OCI-LY7 (cell line): ENCODE results near the gene GATA2. TPM values are rescaled to one million over a fixed set of nuclear protein-coding genes. Genes with fewer than 3 reads are reported as not detected.

Experiments used
- BruUV-seq: library from RNA; stranded (reverse); fragments of 400-500 nt; replicated peaks from 2 replicates; lab custom pipeline; 2021; lab: Mats Ljungman, UMichigan
- CTCF ChIA-PET: fragments of 300-600 bp; sonication (Branson Sonifier 250); formaldehyde crosslinking; loops from one replicate; lab custom pipeline; 2022; ENCODE audit warnings: antibody characterized with exemption; ENCODE audit not compliant: unreplicated experiment; lab: Charles Lee
- POLR2A ChIA-PET: fragments of 300-600 bp; sonication (Branson Sonifier 250); formaldehyde crosslinking; loops from one replicate; lab custom pipeline; 2022; ENCODE audit warnings: antibody characterized with exemption; lab: Charles Lee
- DNase-seq: peaks from one replicate; pipeline ENCODE4 v3.0.0-alpha.2; 2015; ENCODE audit warnings: low spot score
- H2AFZ ChIP-seq: fragments of 200-600 bp; sonication (generic), shearing (Covaris generic); 2 replicates; pipeline ENCODE4 v1.6.1; 2014; ENCODE audit warnings: mild to moderate bottlenecking, antibody characterized with exemption, low read length, moderate library complexity
- H3K27ac ChIP-seq: fragments of 200-600 bp; sonication (generic); 2 replicates; pipeline ENCODE4 v1.5.1; 2014; ENCODE audit warnings: mixed run types, low read depth, mild to moderate bottlenecking, moderate library complexity, low read length, inconsistent platforms; ENCODE audit not compliant: poor library complexity, severe bottlenecking
- H3K36me3 ChIP-seq: fragments of 200-600 bp; sonication (generic); 2 replicates; pipeline ENCODE4 v1.6.1; 2014; ENCODE audit warnings: mild to moderate bottlenecking, antibody characterized with exemption, low read length, moderate library complexity, mixed read lengths; ENCODE audit not compliant: insufficient read depth
- H3K4me1 ChIP-seq: fragments of 200-600 bp; sonication (generic); 2 replicates; pipeline ENCODE4 v1.5.1; 2014; ENCODE audit warnings: mild to moderate bottlenecking, low read length; ENCODE audit not compliant: insufficient read depth, poor library complexity, severe bottlenecking
- H3K4me2 ChIP-seq: fragments of 200-600 bp; sonication (generic); 2 replicates; pipeline ENCODE4 v1.6.1; 2014; ENCODE audit warnings: mild to moderate bottlenecking, low read length
- H3K4me3 ChIP-seq: fragments of 200-600 bp; sonication (generic); 2 replicates; pipeline ENCODE4 v1.5.1; 2014; ENCODE audit warnings: mild to moderate bottlenecking, low read depth, low read length; ENCODE audit not compliant: poor library complexity, severe bottlenecking
- H3K79me2 ChIP-seq: fragments of 200-600 bp; sonication (generic); 2 replicates; pipeline ENCODE4 v1.6.1; 2016; ENCODE audit warnings: low read depth, mild to moderate bottlenecking, low read length, moderate library complexity, mixed read lengths; ENCODE audit not compliant: insufficient read depth
- H3K9me2 ChIP-seq: fragments of 200-600 bp; sonication (generic); 2 replicates; pipeline ENCODE4 v1.6.1; 2016; ENCODE audit warnings: mild to moderate bottlenecking, low read length, mixed read lengths; ENCODE audit not compliant: insufficient read depth
- H3K9me3 ChIP-seq: fragments of 200-600 bp; sonication (generic); 2 replicates; pipeline ENCODE4 v1.6.1; 2014; ENCODE audit warnings: mild to moderate bottlenecking, mixed run types, low read length, mixed read lengths
- H4K20me1 ChIP-seq: fragments of 200-600 bp; sonication (generic); 2 replicates; pipeline ENCODE4 v1.6.1; 2014; ENCODE audit warnings: mild to moderate bottlenecking, antibody characterized with exemption, low read length, moderate library complexity, mixed read lengths; ENCODE audit not compliant: insufficient read depth
- EZH2phosphoT487 ChIP-seq: fragments of 200-600 bp; sonication (generic); IDR thresholded peaks from 2 replicates; pipeline ENCODE4 v1.6.1; 2018; ENCODE audit warnings: low read depth, borderline replicate concordance, mild to moderate bottlenecking, mixed run types, antibody characterized with exemption, low read length, moderate library complexity, mixed read lengths
- intact Hi-C: fragments of 100-400 bp; cut with micrococcal nuclease; formaldehyde crosslinking; loops from one replicate; pipeline ENCODE4 v1.10.0; 2022; ENCODE audit not compliant: unreplicated experiment
- total RNA-seq, 2 experiments: library from RNA; depleted of rRNA in 1 of 2; stranded (reverse); fragments of >200 nt in 1 of 2; shearing (Covaris generic) in 1 of 2; gene quantifications; 2 replicates each; pipeline ENCODE4 v1.2.3, GENCODE V29; 2014 to 2022
- TF ChIP-seq, protein P1 (sequence below): fragments of 200-600 bp; sonication (generic); conservative IDR thresholded peaks from 2 replicates; pipeline ENCODE4 v1.5.1; 2014; ENCODE audit warnings: mild to moderate bottlenecking, antibody characterized with exemption, low read length, moderate library complexity, mixed read lengths

The GATA2 gene
- total RNA-seq, 2 experiments from 2014 or later = not detected

DNA sequence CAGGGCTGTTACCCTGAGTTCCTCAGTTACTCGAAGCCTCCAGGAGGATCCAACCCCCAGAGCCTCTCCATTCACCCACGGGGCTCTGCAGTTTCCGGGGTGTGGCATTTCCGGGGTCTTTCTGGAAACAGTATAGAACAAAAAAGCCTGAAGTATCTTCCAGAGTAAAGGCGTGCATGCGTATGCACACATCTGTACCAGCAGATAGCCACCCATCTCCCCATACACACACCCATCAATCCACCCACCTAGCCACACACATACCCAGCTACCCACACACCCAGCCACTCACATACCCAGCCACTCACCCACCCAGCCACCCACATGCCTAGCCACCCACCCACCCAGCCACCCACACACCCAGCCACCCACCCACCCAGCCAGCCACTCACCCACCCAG lies 23.4 kb downstream of the GATA2 start:
- no peak overlapping the region for H3K4me2 ChIP-seq
- H3K79me2 ChIP-seq = no peaks in the 10 kb centered on the region
- TF ChIP-seq, protein P1, sequence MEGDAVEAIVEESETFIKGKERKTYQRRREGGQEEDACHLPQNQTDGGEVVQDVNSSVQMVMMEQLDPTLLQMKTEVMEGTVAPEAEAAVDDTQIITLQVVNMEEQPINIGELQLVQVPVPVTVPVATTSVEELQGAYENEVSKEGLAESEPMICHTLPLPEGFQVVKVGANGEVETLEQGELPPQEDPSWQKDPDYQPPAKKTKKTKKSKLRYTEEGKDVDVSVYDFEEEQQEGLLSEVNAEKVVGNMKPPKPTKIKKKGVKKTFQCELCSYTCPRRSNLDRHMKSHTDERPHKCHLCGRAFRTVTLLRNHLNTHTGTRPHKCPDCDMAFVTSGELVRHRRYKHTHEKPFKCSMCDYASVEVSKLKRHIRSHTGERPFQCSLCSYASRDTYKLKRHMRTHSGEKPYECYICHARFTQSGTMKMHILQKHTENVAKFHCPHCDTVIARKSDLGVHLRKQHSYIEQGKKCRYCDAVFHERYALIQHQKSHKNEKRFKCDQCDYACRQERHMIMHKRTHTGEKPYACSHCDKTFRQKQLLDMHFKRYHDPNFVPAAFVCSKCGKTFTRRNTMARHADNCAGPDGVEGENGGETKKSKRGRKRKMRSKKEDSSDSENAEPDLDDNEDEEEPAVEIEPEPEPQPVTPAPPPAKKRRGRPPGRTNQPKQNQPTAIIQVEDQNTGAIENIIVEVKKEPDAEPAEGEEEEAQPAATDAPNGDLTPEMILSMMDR = no peak
- TF ChIP-seq EZH2phosphoT487 = no peak
- no peaks in the 10 kb centered on the region for H4K20me1 ChIP-seq
- no peaks in the 10 kb centered on the region for H3K9me3 ChIP-seq
- DNase-seq = no peak
- intact Hi-C loops = no loop called here
- H2AFZ ChIP-seq = no peak overlapping the region
- no peaks in the 10 kb centered on the region for H3K9me2 ChIP-seq
- H3K4me1 ChIP-seq = no peaks in the 10 kb centered on the region
- H3K4me3 ChIP-seq = no peak overlapping the region
- H3K36me3 ChIP-seq = no peaks in the 10 kb centered on the region
- H3K27ac ChIP-seq = no peak overlapping the region
- POLR2A ChIA-PET = interaction anchor here (0.6 kb wide), 1 partner anchor 241 kb away, joined by 5 read pairs; no protein-coding TSS in a partner anchor
- CTCF ChIA-PET = no interaction called here
- BruUV-seq = no TSS peak

DNA sequence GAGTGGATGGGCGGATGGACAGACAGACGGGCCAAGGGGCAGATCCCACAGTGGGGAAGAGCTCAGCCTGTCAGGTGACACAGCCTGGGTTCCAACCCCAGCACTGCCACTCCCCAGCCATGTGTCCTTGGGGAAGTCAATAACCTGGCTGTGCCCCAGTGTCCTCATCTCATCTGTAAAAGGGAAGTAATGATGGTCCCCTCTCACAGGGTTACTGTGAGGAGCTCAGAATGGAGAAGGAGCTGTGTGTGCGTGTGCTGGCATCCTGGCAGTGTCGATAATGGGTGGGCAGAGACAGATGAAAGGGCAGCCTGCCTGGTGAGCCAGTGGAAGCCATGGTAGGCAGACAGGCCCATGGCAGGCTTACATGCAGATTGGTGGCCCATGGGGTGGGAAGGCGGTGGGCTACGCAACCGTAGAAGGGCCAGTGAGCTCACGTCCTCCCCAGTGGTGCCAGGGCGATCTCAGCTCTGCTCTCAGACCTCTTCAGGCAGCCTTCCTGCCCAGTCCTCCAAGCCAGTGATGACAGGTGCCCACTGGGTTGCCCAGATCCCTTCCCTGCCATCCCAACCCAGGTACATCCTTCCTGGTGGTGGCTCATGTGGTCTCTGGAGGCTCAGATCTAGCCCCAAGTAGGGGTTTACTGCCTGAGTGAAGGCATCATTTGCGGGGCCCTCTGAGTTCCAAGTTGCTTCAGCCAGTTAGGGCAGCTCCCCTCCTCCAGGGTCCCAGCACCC lies 24.0 kb downstream of the GATA2 start:
- no peaks in the 10 kb centered on the region for H3K79me2 ChIP-seq
- no peak overlapping the region for H3K4me2 ChIP-seq
- H3K36me3 ChIP-seq = no peaks in the 10 kb centered on the region
- H3K9me3 ChIP-seq = no peaks in the 10 kb centered on the region
- POLR2A ChIA-PET = interaction anchor here (0.6 kb wide), 1 partner anchor 242 kb away, joined by 5 read pairs; no protein-coding TSS in a partner anchor
- H2AFZ ChIP-seq = no peak overlapping the region
- no peak overlapping the region for H3K27ac ChIP-seq
- BruUV-seq = no TSS peak
- H4K20me1 ChIP-seq = no peaks in the 10 kb centered on the region
- H3K4me3 ChIP-seq = no peak overlapping the region
- DNase-seq = no peak
- TF ChIP-seq, protein P1 = no peak
- TF ChIP-seq EZH2phosphoT487 = no peak
- CTCF ChIA-PET = no interaction called here
- no peaks in the 10 kb centered on the region for H3K9me2 ChIP-seq
- no peaks in the 10 kb centered on the region for H3K4me1 ChIP-seq
- intact Hi-C loops = no loop called here

DNA sequence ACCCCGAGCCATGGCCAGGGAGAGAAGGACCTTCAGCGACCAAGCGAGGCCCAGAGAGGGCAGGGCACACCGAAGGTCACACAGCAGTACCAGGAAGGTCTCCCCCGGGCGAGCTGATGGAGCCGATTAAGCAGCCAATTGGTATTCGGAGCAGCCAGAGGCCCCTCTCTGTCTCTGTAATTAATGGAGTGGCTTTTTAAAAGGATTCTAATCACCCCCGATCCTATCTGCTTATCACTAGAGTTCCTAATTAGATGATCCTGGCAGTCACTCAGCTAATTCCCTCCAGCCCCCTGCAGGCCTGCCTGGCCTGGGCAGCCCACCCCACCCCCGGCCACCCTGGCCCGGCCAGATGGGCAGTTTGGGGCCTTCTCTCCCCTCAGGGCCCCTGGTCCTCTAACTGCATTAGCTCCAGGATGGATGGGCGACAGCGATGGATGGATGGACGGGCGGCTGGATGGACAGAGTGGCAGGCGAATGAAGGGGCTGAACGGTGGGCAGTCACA lies 24.7 kb downstream of the GATA2 start:
- Histone ChIP-seq H3K9me3 (no peaks in the 10 kb centered on the region), H3K4me2 (no peak overlapping the region), H4K20me1 (no peaks in the 10 kb centered on the region), H3K4me1 (no peaks in the 10 kb centered on the region), H3K4me3 (no peak overlapping the region), H3K79me2 (no peaks in the 10 kb centered on the region), H2AFZ (no peak overlapping the region), H3K27ac (no peak overlapping the region), H3K9me2 (no peaks in the 10 kb centered on the region), H3K36me3 (no peaks in the 10 kb centered on the region)
- POLR2A ChIA-PET = no interaction called here
- DNase-seq = no peak
- TF ChIP-seq, protein P1 = no peak
- no peak for TF ChIP-seq EZH2phosphoT487
- intact Hi-C loops = no loop called here
- no TSS peak for BruUV-seq
- CTCF ChIA-PET = no interaction called here
